ENCODE measurements around the gene PAX3.

PAX3 gene

GRCh38 chr2:222270396-222270795 lies 28.4 kb downstream of the PAX3 start:
- DNase-seq (ENCODE audit: low read depth in 2 of 2): no peak

GRCh38 chr2:222269132-222269531 lies 29.7 kb downstream of the PAX3 start:
- no peak for DNase-seq (ENCODE audit: low read depth in 2 of 2)

GRCh38 chr2:222268311-222268990 lies 30.3 kb downstream of the PAX3 start:
- DNase-seq (ENCODE audit: low read depth in 2 of 2): no peak

GRCh38 chr2:222264791-222265320 lies 33.9 kb downstream of the PAX3 start:
- no peak for DNase-seq (ENCODE audit: low read depth in 2 of 2)

- no peak for DNase-seq (ENCODE audit: low read depth in 2 of 2)
These were observed 37.3 kb downstream of the PAX3 start for GRCh38 chr2:222261504-222261903.

GRCh38 chr2:222257645-222258044 lies 41.2 kb downstream of the PAX3 start:
- no peak for DNase-seq (ENCODE audit: low read depth in 2 of 2)

- no peak for DNase-seq (ENCODE audit: low read depth in 2 of 2)
These were observed 42.5 kb downstream of the PAX3 start for GRCh38 chr2:222256250-222256649.

- no peak for DNase-seq (ENCODE audit: low read depth in 2 of 2)
These were observed 43.7 kb downstream of the PAX3 start for GRCh38 chr2:222255090-222255489.

GRCh38 chr2:222250313-222250712 lies 48.5 kb downstream of the PAX3 start:
- DNase-seq (ENCODE audit: low read depth in 2 of 2): no peak

GRCh38 chr2:222249444-222249843 lies 49.4 kb downstream of the PAX3 start:
- DNase-seq (ENCODE audit: low read depth in 2 of 2): no peak

GRCh38 chr2:222248818-222249217 lies 50.0 kb downstream of the PAX3 start:
- no peak for DNase-seq (ENCODE audit: low read depth in 2 of 2)

- no peak for DNase-seq (ENCODE audit: low read depth in 2 of 2)
These were observed 50.5 kb downstream of the PAX3 start for GRCh38 chr2:222248256-222248655.

- DNase-seq (ENCODE audit: low read depth in 2 of 2): no peak
These were observed 56.3 kb downstream of the PAX3 start for GRCh38 chr2:222242532-222242931.

- DNase-seq (ENCODE audit: low read depth in 2 of 2): no peak
These were observed 57.5 kb downstream of the PAX3 start for GRCh38 chr2:222241128-222241870.

GRCh38 chr2:222240676-222241049 lies 58.1 kb downstream of the PAX3 start:
- DNase-seq (ENCODE audit: low read depth in 2 of 2): no peak

GRCh38 chr2:222239945-222240675 lies 58.7 kb downstream of the PAX3 start:
- DNase-seq (ENCODE audit: low read depth in 2 of 2): no peak

- no peak for DNase-seq (ENCODE audit: low read depth in 2 of 2)
These were observed 59.7 kb downstream of the PAX3 start for GRCh38 chr2:222239091-222239490.

GRCh38 chr2:222238072-222238471 lies 60.7 kb downstream of the PAX3 start:
- no peak for DNase-seq (ENCODE audit: low read depth in 2 of 2)

GRCh38 chr2:222232839-222233238 lies 66.0 kb downstream of the PAX3 start:
- no peak for DNase-seq (ENCODE audit: low read depth in 2 of 2)

- no peak for DNase-seq (ENCODE audit: low read depth in 2 of 2)
These were observed 66.4 kb downstream of the PAX3 start for GRCh38 chr2:222232372-222232771.

GRCh38 chr2:222228054-222228453 lies 70.7 kb downstream of the PAX3 start:
- DNase-seq (ENCODE audit: low read depth in 2 of 2): no peak

- DNase-seq (ENCODE audit: low read depth in 2 of 2): no peak
These were observed 80.0 kb downstream of the PAX3 start for GRCh38 chr2:222218786-222219185.

GRCh38 chr2:222217712-222218111 lies 81.1 kb downstream of the PAX3 start:
- no peak for DNase-seq (ENCODE audit: low read depth in 2 of 2)
